HAP-1 (cell line): ENCODE data around the gene PRCP.

ENCODE experiments used
- DNase-seq, 2 experiments: peaks; one replicate each; pipeline ENCODE4 v3.0.0-alpha.2; 2016 to 2020; ENCODE audit warnings: low spot score in 2 of 2
- H3K27me3 ChIP-seq: fragments of 250-450 bp; sonication (Bioruptor Pico); 2 replicates; pipeline ENCODE4 v1.5.1; 2020; ENCODE audit warnings: low read depth, mild to moderate bottlenecking, moderate library complexity
- H3K36me3 ChIP-seq: fragments of 250-450 bp; sonication (Bioruptor Pico); replicated peaks from 2 replicates; pipeline ENCODE4 v1.5.1; 2020; ENCODE audit warnings: mild to moderate bottlenecking
- H3K4me1 ChIP-seq: fragments of 250-450 bp; sonication (Bioruptor Pico); 2 replicates; pipeline ENCODE4 v1.5.1; 2020; ENCODE audit warnings: mild to moderate bottlenecking
- H3K4me3 ChIP-seq: fragments of 250-450 bp; sonication (Bioruptor Pico); 2 replicates; pipeline ENCODE4 v1.5.1; 2020; ENCODE audit warnings: mild to moderate bottlenecking, moderate library complexity
- H3K9me3 ChIP-seq: fragments of 250-450 bp; sonication (Bioruptor Pico); 2 replicates; pipeline ENCODE4 v1.5.1; 2020; ENCODE audit warnings: mild to moderate bottlenecking, moderate library complexity
- in situ Hi-C: fragments of 300-500 bp; cut with MboI; formaldehyde crosslinking; loops from 3 replicates; pipeline ENCODE4 v1.14.3; 2020; ENCODE audit warnings: low sequenced_read_pairs, inconsistent platforms, mixed read lengths

Gene PRCP

GRCh38 chr11:82828472-82828871 is 71.8 kb downstream of the PRCP start:
- H3K4me3 ChIP-seq, result no peak overlapping the region
- DNase-seq, result no peak
- no peaks in the 10 kb centered on the region; the same call in 1 of the 2 replicates for H3K36me3 ChIP-seq
- in situ Hi-C loops, result no loop called here
- no peaks in the 10 kb centered on the region for H3K9me3 ChIP-seq
- no peaks in the 10 kb centered on the region for H3K27me3 ChIP-seq
- H3K4me1 ChIP-seq, result peaks cover 7% of the 10 kb centered on the region

GRCh38 chr11:82826526-82826925 is 73.7 kb downstream of the PRCP start:
- H3K36me3 ChIP-seq, result no peaks in the 10 kb centered on the region; the same call in 1 of the 2 replicates
- no peak overlapping the region for H3K4me3 ChIP-seq
- no peak for DNase-seq
- peaks cover 7% of the 10 kb centered on the region for H3K4me1 ChIP-seq
- no peaks in the 10 kb centered on the region for H3K9me3 ChIP-seq
- H3K27me3 ChIP-seq, result no peaks in the 10 kb centered on the region
- in situ Hi-C loops, result no loop called here

- no peaks in the 10 kb centered on the region; the same call in 1 of the 2 replicates for H3K36me3 ChIP-seq
Measured at GRCh38 chr11:82823647-82824619, 76.3 kb downstream of the PRCP start.

GRCh38 chr11:82818409-82819043 is 81.7 kb downstream of the PRCP start:
- peaks cover 7% of the 10 kb centered on the region; the same call in 1 of the 2 replicates for H3K27me3 ChIP-seq
- H3K9me3 ChIP-seq, result no peaks in the 10 kb centered on the region
- H3K4me3 ChIP-seq, result no peak overlapping the region
- in situ Hi-C loops, result no loop called here
- H3K4me1 ChIP-seq, result peaks cover 10% of the 10 kb centered on the region
- no peaks in the 10 kb centered on the region for H3K36me3 ChIP-seq
- DNase-seq, result no peak

More at GRCh38 chr11:82823647-82824619, 76.3 kb downstream of the PRCP start:
- Histone ChIP-seq H3K27me3 (no peaks in the 10 kb centered on the region), H3K4me1 (no peaks in the 10 kb centered on the region), H3K9me3 (no peaks in the 10 kb centered on the region), H3K4me3 (no peak overlapping the region)
- in situ Hi-C loops, result no loop called here
- no peak for DNase-seq

- Histone ChIP-seq H3K9me3 (no peaks in the 10 kb centered on the region), H3K4me3 (no peak overlapping the region), H3K27me3 (peaks cover 17% of the 10 kb centered on the region), H3K4me1 (peaks cover 10% of the 10 kb centered on the region), H3K36me3 (no peaks in the 10 kb centered on the region)
- in situ Hi-C loops, result no loop called here
- no peak for DNase-seq
Measured at GRCh38 chr11:82815406-82815805, 84.8 kb downstream of the PRCP start.

- H3K36me3 ChIP-seq, result no peaks in the 10 kb centered on the region
- DNase-seq, result peak; percentile 74 to 96
- in situ Hi-C loops, result no loop called here
- peaks cover 27% of the 10 kb centered on the region for H3K27me3 ChIP-seq
- H3K4me1 ChIP-seq, result peaks cover 11% of the 10 kb centered on the region
- H3K9me3 ChIP-seq, result no peaks in the 10 kb centered on the region
- no peak overlapping the region for H3K4me3 ChIP-seq
Measured at GRCh38 chr11:82814379-82814778, 85.9 kb downstream of the PRCP start.

GRCh38 chr11:82811369-82811768 is 88.9 kb downstream of the PRCP start:
- no peak for DNase-seq
- peaks cover 11% of the 10 kb centered on the region for H3K4me1 ChIP-seq
- H3K9me3 ChIP-seq, result no peaks in the 10 kb centered on the region
- no peaks in the 10 kb centered on the region for H3K36me3 ChIP-seq
- peaks cover 54% of the 10 kb centered on the region for H3K27me3 ChIP-seq
- in situ Hi-C loops, result no loop called here
- no peak overlapping the region for H3K4me3 ChIP-seq

- DNase-seq, result no peak
- H3K9me3 ChIP-seq, result no peaks in the 10 kb centered on the region
- H3K4me3 ChIP-seq, result no peak overlapping the region
- H3K4me1 ChIP-seq, result peaks cover 11% of the 10 kb centered on the region
- H3K27me3 ChIP-seq, result peaks cover 50% of the 10 kb centered on the region
- no peaks in the 10 kb centered on the region for H3K36me3 ChIP-seq
- in situ Hi-C loops, result no loop called here
Measured at GRCh38 chr11:82810738-82811137, 89.5 kb downstream of the PRCP start.

- H3K27me3 ChIP-seq, result peaks cover 50% of the 10 kb centered on the region
- DNase-seq, result no peak
Measured at GRCh38 chr11:82810326-82810725, 89.9 kb downstream of the PRCP start.

GRCh38 chr11:82807646-82808045 is 92.6 kb downstream of the PRCP start:
- Histone ChIP-seq H3K4me3 (no peak overlapping the region), H3K36me3 (no peaks in the 10 kb centered on the region), H3K9me3 (no peaks in the 10 kb centered on the region), H3K27me3 (peaks cover 49% of the 10 kb centered on the region), H3K4me1 (peaks cover 2% of the 10 kb centered on the region; the same call in 1 of the 2 replicates)
- in situ Hi-C loops, result no loop called here
- DNase-seq, result no peak

More at GRCh38 chr11:82810326-82810725, 89.9 kb downstream of the PRCP start:
- peaks cover 11% of the 10 kb centered on the region for H3K4me1 ChIP-seq
- no peaks in the 10 kb centered on the region for H3K36me3 ChIP-seq
- no peaks in the 10 kb centered on the region for H3K9me3 ChIP-seq
- in situ Hi-C loops, result no loop called here
- H3K4me3 ChIP-seq, result no peak overlapping the region

GRCh38 chr11:82802710-82803109 is 97.5 kb downstream of the PRCP start:
- H3K9me3 ChIP-seq, result no peaks in the 10 kb centered on the region
- H3K27me3 ChIP-seq, result peaks cover 32% of the 10 kb centered on the region
- no peaks in the 10 kb centered on the region for H3K4me1 ChIP-seq
- in situ Hi-C loops, result no loop called here
- H3K36me3 ChIP-seq, result no peaks in the 10 kb centered on the region
- no peak overlapping the region for H3K4me3 ChIP-seq
- DNase-seq, result no peak

GRCh38 chr11:82796998-82797961 is 103.0 kb downstream of the PRCP start:
- in situ Hi-C loops, result no loop called here
- H3K27me3 ChIP-seq, result peaks cover 18% of the 10 kb centered on the region

GRCh38 chr11:82794490-82794889 is 105.7 kb downstream of the PRCP start:
- no peak for DNase-seq
- Histone ChIP-seq H3K4me3 (no peak overlapping the region), H3K36me3 (no peaks in the 10 kb centered on the region), H3K4me1 (no peaks in the 10 kb centered on the region), H3K9me3 (no peaks in the 10 kb centered on the region), H3K27me3 (peaks cover 13% of the 10 kb centered on the region)
- in situ Hi-C loops, result no loop called here

More at GRCh38 chr11:82796998-82797961, 103.0 kb downstream of the PRCP start:
- Histone ChIP-seq H3K4me3 (no peak overlapping the region), H3K4me1 (no peaks in the 10 kb centered on the region), H3K9me3 (no peaks in the 10 kb centered on the region), H3K36me3 (no peaks in the 10 kb centered on the region)
- DNase-seq, result no peak
